Natural killer cell (primary cell): ENCODE data around the gene RFLNA. TPM values are rescaled to one million over a fixed set of nuclear protein-coding genes. Genes with fewer than 3 reads are reported as not detected.
"Not testable (repeated sequence)": the region's sequence is repeated elsewhere in the genome, so short reads cannot be mapped to it uniquely, and the experiment has no call there.

Experiments
- ATAC-seq, 3 donors: fragments of 150-1000 bp in 2 of 3; fragments of 200-7000 bp in 1 of 3; cut with Tn5 transposase; 1 replicate in 1 of 3; 2 replicates in 2 of 3; pipeline ENCODE4 v1.10.0; 2021; ENCODE audit warnings: mild to moderate bottlenecking in 2 of 3, moderate library complexity in 2 of 3
- DNase-seq, 2 donors: peaks; one replicate each; pipeline versions ENCODE4 v3.0.0 to v3.0.0-alpha.2; 2013 to 2021; ENCODE audit warnings: mixed read lengths in 1 of 2
- H3K27ac ChIP-seq: one replicate; pipeline ENCODE4 v1.5.1; 2013; ENCODE audit warnings: mild to moderate bottlenecking, low read length
- H3K27me3 ChIP-seq: one replicate; pipeline ENCODE4 v1.6.1; 2013; ENCODE audit warnings: low read length; ENCODE audit not compliant: control insufficient read depth, insufficient read depth
- H3K36me3 ChIP-seq: one replicate; pipeline ENCODE4 v1.6.1; 2013; ENCODE audit warnings: low read length; ENCODE audit not compliant: control insufficient read depth, insufficient read depth
- H3K4me1 ChIP-seq: one replicate; pipeline ENCODE4 v1.6.1; 2013; ENCODE audit warnings: low read length; ENCODE audit not compliant: control insufficient read depth, insufficient read depth
- H3K4me3 ChIP-seq: one replicate; pipeline ENCODE4 v1.5.1; 2013; ENCODE audit warnings: low read length
- H3K9me3 ChIP-seq: one replicate; pipeline ENCODE4 v1.6.1; 2013; ENCODE audit warnings: low read length; ENCODE audit not compliant: control insufficient read depth, insufficient read depth
- H3K27ac Mint-ChIP-seq, 2 donors: one replicate each; pipeline ENCODE4 v1.8.0; 2022; ENCODE audit warnings: mild to moderate bottlenecking in 2 of 2, mixed read lengths in 2 of 2, moderate library complexity in 1 of 2
- H3K27me3 Mint-ChIP-seq, 2 donors: one replicate each; pipeline ENCODE4 v1.8.0; 2022; ENCODE audit warnings: low read depth in 2 of 2, mixed read lengths in 2 of 2
- H3K36me3 Mint-ChIP-seq: one replicate; pipeline ENCODE4 v1.8.0; 2022; ENCODE audit warnings: mixed read lengths
- H3K4me1 Mint-ChIP-seq, 2 donors: one replicate each; pipeline ENCODE4 v1.8.0; 2022; ENCODE audit warnings: mixed read lengths in 2 of 2
- H3K4me3 Mint-ChIP-seq: one replicate; pipeline ENCODE4 v1.8.0; 2022; ENCODE audit warnings: mild to moderate bottlenecking, moderate library complexity, mixed read lengths
- H3K9me3 Mint-ChIP-seq, 2 donors: one replicate each; pipeline ENCODE4 v1.8.0; 2022; ENCODE audit warnings: mixed read lengths in 2 of 2
- CTCF ChIP-seq: fragments of 200-600 bp; IDR thresholded peaks from one replicate; pipeline ENCODE4 v1.8.0; 2022; ENCODE audit warnings: antibody characterized with exemption
- WGBS: methylation state at CpG from one replicate; pipeline ENCODE4 v1.1.7; 2013; ENCODE audit warnings: missing lambda C conversion rate; ENCODE audit not compliant: insufficient coverage; 5-methylcytosine and 5-hydroxymethylcytosine counted together
- intact Hi-C: fragments of 100-400 bp; cut with micrococcal nuclease; formaldehyde crosslinking; loops from one replicate; pipeline ENCODE4 v1.14.2; 2022
- total RNA-seq, 4 donors: library from RNA; stranded (reverse); fragments of 120-200 nt in 1 of 4; gene quantifications; one replicate each; pipeline versions ENCODE4 v1.2.3 to v1.2.4, GENCODE V29; 2013 to 2022

The RFLNA gene
- total RNA-seq, 3 donors from 2014 or later (not counting 1 experiment from before 2014, with no cell fraction given), result 0.85 TPM; not detected in 2

- H3K27me3 ChIP-seq, result no peaks in the 10 kb centered on the region
- H3K27ac Mint-ChIP-seq, result peak overlapping the region; percentile 61 to 80
- H3K9me3 Mint-ChIP-seq, result no peaks in the 10 kb centered on the region
- H3K4me3 Mint-ChIP-seq, result no peak overlapping the region
- H3K4me1 Mint-ChIP-seq, result no peaks in the 10 kb centered on the region
- ATAC-seq, result no peak
- no peak for TF ChIP-seq CTCF
- DNase-seq, result no peak
- H3K9me3 ChIP-seq, result peaks cover 20% of the 10 kb centered on the region
- H3K4me3 ChIP-seq, result no peak overlapping the region
- no peaks in the 10 kb centered on the region for H3K36me3 Mint-ChIP-seq
- H3K27me3 Mint-ChIP-seq, result peaks cover 0 to 4% of the 10 kb centered on the region in 2 donors
- H3K4me1 ChIP-seq, result no peaks in the 10 kb centered on the region
- 89% methylated on average over 9 of the region's 10 CpGs for WGBS
- peak overlapping the region; percentile 32 for H3K27ac ChIP-seq
- intact Hi-C loops, result no loop called here
- peaks cover 24% of the 10 kb centered on the region for H3K36me3 ChIP-seq
These were observed 27.5 kb downstream of the RFLNA start for GRCh38 chr12:124322271-124322998.

- H3K4me3 ChIP-seq, H3K27me3 ChIP-seq, H3K27me3 Mint-ChIP-seq, H3K27ac Mint-ChIP-seq, H3K36me3 Mint-ChIP-seq, DNase-seq, H3K4me1 Mint-ChIP-seq, H3K4me1 ChIP-seq, ATAC-seq, intact Hi-C loops, H3K9me3 Mint-ChIP-seq, H3K4me3 Mint-ChIP-seq: not testable (repeated sequence)
- no CpG with 5 or more reads among the region's 1 CpG for WGBS
- Histone ChIP-seq H3K9me3 (peaks cover 20% of the 10 kb centered on the region), H3K27ac (peak overlapping the region; percentile 32), H3K36me3 (peaks cover 24% of the 10 kb centered on the region)
These were observed 28.1 kb downstream of the RFLNA start for GRCh38 chr12:124322999-124323328.

- H3K4me3 Mint-ChIP-seq, result peak overlapping the region; percentile 42
- TF ChIP-seq CTCF, result no peak
- 93% methylated on average over 11 of the region's 11 CpGs for WGBS
- intact Hi-C loops, result no loop called here
- Histone ChIP-seq H3K4me1 (no peaks in the 10 kb centered on the region), H3K27me3 (no peaks in the 10 kb centered on the region), H3K9me3 (peaks cover 20% of the 10 kb centered on the region), H3K4me3 (no peak overlapping the region), H3K36me3 (peaks cover 24% of the 10 kb centered on the region), H3K27ac (peak overlapping the region; percentile 59)
- ATAC-seq, result peak; percentile 57 to 71 (median 70)
- peak overlapping the region; percentile 84 to 89 for H3K27ac Mint-ChIP-seq
- peaks cover 0 to 1% of the 10 kb centered on the region in 2 donors for H3K27me3 Mint-ChIP-seq
- H3K9me3 Mint-ChIP-seq, result no peaks in the 10 kb centered on the region
- peak; percentile 35 to 47 for DNase-seq
- no peaks in the 10 kb centered on the region for H3K36me3 Mint-ChIP-seq
- no peaks in the 10 kb centered on the region for H3K4me1 Mint-ChIP-seq
These were observed 29.1 kb downstream of the RFLNA start for GRCh38 chr12:124323771-124324530.
